ENCODE measurements around the gene TPD52L2.
"Not testable (repeated sequence)": the region's sequence is repeated elsewhere in the genome, so short reads cannot be mapped to it uniquely, and the experiment has no call there.

Gene TPD52L2

GRCh38 chr20:63835021-63835858, 29.8 kb upstream of the TPD52L2 start:
- peak; percentile 65 for DNase-seq (ENCODE audit: low spot score)

DNA sequence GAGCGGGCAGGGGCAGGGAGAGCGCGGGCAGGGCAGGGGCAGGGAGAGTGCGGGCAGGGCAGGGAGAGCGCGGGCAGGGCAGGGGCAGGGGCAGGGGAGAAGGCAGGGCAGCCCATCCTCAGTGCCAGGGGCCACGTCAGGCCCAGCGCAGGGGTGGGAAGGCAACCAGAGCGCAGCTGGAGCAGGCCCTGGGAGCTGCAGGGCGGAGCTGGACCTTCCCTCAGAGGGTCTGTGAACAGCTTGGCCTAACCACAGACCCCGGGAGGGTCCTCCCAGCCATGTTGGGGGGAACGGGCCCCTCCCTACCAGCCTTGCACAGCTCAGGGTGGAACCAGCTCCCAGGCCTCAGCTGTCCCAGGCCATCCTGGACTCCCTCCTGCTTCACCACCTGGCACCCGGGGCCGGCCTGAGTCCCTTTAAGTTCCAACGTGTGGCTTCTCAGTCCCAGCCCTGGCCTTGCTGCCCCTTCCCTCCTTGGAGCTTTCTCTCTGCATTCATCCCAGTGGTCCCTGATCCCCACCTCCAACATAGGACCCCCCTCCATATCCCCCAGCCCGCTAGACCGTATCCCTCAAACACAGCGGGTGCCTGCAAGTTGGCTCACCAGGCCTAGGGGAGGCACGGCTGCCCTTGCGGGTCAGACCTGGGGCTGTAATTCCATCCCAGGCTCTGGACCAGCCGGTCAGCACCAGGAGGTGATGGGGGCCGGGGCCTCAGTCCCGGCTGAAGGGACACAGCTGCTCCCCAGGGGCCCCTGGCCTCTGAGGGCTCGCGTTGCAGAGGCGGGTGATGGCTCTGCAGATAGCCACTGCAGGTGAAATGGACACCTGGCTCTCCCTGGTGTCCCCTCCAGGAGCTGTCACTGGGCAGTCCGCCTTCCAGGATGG, 28.4 kb upstream of the TPD52L2 start:
- DNase-seq (ENCODE audit: low spot score): no peak

DNA sequence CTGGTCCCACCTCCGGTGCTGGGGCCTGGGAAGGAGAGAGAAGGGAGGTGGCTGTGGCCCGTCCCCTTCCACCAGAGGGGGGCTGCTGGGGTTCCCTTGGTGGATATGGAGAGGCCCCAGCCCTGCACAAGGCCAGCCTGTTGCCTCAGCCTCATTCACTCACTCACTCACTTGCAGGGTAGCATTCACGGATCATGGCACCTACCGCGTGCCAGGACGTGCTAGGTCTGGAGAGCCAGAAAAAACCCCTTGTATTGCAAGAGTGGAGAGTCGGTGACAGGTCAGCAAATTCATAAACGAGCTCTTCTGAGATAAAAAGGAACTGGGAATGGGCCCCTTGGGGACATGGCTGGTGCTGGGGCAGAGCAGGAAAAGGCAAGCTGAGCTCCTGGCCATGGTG, 27.6 kb upstream of the TPD52L2 start:
- DNase-seq (ENCODE audit: low spot score): no peak

- DNase-seq (ENCODE audit: low spot score): no peak
These were observed 25.4 kb upstream of the TPD52L2 start for GRCh38 chr20:63839620-63840019.

DNA sequence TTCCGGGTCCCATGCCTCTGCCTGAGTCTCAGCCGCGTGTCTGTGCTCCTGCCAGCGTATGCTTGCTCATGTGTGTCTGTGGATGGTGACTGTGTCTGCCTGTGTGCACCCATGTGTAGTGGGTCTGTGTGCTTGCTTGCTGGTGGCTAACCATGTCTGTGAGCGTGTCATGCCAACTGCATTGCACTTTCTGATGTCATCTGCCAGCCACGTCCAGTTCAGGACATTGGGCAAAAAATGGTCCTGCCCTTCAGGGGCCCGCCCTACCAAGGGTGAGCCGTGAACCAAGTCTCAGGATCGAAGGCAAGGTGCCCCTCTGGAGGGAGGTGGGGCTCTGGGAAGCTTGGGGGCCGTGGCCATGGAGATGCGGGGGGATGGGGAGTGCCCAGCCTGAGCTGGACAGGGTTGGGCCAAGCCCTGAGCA, 24.7 kb upstream of the TPD52L2 start:
- DNase-seq (ENCODE audit: low spot score): no peak

DNA sequence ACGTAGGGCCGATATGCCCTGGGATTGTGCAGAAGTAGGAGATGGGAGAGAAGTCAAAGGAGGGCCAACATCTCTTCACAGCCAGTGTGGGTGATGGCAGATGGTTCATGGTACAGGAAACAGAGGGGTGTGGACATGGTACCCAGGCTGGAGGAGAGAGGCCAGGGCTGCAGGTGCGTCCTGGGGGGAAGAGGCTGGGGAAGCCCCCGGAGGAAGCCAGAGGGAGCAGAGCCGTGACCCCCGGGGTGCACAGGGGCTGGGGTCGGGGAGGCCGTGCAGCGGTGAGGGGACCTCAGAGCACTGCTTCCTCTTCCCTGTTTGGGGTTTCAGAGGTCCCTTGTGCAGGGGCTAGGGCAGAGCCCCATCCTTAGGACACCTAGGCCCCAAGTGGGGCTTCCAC, 22.8 kb upstream of the TPD52L2 start:
- DNase-seq (ENCODE audit: low spot score): no peak

DNA sequence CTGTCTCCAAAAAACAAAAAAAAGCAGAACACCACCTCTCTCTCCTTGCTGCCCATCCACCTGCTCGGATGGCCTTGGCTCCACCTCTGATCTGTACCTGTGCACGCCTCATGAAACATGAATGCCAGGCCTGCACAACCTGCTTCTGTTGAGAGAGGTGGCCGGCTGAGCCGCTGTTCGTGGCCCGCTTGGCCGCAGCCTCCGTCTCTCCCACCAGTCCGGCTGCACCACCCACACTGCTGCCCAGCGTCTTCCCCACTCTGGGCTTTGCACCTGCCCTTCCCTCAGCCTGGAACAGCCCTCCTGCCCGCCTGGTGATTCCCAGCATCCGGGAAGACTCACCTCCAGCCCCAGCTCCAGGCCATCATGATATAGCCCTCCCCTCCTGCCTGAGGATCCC, 21.8 kb upstream of the TPD52L2 start:
- no peak for DNase-seq (ENCODE audit: low spot score)

GRCh38 chr20:63843778-63844177, 21.3 kb upstream of the TPD52L2 start:
- no peak for DNase-seq (ENCODE audit: low spot score)

GRCh38 chr20:63844511-63844991, 20.5 kb upstream of the TPD52L2 start:
- DNase-seq (ENCODE audit: low spot score): no peak

DNA sequence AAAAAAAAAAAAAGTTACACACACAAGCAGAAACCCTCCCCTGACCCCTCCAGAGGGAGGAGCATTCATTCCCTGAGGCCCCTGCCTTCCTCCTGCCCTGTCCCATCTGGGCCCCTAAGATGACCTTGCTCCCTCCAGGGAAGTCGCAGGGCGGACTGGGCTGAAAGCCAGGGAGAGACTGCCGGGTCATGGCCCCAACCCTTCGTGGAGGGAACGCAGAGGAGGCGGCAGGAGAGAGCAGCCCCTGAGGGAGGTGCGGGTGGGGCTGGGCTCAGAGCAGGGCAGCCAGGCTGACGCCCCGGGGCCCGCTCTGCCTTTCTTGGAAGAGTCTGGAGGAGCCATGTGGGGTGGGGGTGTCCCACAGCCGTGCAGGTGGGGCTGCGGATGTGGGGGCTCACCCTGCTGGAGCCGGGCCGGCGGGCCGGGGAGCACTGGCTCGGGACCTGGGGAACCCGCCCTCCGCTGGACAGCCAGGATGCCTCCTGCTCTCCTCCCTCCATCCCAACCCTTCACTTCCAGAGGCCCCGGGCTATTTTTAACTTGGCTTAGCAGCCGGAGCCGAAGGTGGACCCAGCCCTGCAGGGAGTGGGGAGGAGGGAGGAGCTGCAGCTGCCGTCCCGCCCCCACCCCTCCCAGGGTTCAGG, 18.8 kb upstream of the TPD52L2 start:
- DNase-seq (ENCODE audit: low spot score): no peak

DNA sequence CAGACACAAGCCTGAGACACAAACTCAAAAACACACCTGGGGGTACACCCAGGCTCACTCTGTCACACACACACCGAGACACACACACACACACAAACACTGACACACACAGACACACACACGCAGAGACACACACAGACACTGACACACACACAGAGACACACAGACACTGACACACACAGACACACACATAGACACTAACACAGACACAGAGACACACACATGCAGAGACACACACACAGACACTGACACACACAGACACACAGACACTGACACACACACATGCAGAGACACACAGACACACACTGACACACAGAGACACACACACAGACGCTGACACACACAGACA, 18.2 kb upstream of the TPD52L2 start:
- DNase-seq (ENCODE audit: low spot score): no peak

GRCh38 chr20:63847237-63848002, 17.6 kb upstream of the TPD52L2 start:
- DNase-seq (ENCODE audit: low spot score): no peak

- no peak for DNase-seq (ENCODE audit: low spot score)
These were observed 16.8 kb upstream of the TPD52L2 start for GRCh38 chr20:63848003-63848911.

GRCh38 chr20:63850689-63851547, 14.2 kb upstream of the TPD52L2 start:
- no peak for DNase-seq (ENCODE audit: low spot score)

- not testable (repeated sequence) for DNase-seq (ENCODE audit: low spot score)
These were observed 13.5 kb upstream of the TPD52L2 start for GRCh38 chr20:63851548-63851943.

DNA sequence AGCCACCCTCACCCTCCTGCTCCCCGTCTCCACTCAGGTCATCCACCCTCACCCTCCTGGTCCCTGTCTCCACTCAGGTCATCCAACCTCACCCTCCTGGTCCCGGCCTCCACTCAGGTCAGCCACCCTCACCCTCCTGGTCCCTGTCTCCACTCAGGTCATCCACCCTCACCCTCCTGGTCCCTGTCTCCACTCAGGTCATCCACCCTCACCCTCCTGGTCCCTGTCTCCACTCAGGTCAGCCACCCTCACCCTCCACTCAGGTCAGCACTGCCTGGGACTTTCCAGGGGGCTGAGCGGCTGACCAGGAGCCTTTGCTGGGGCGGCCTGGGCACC, 11.4 kb upstream of the TPD52L2 start:
- DNase-seq (ENCODE audit: low spot score): not testable (repeated sequence)

DNA sequence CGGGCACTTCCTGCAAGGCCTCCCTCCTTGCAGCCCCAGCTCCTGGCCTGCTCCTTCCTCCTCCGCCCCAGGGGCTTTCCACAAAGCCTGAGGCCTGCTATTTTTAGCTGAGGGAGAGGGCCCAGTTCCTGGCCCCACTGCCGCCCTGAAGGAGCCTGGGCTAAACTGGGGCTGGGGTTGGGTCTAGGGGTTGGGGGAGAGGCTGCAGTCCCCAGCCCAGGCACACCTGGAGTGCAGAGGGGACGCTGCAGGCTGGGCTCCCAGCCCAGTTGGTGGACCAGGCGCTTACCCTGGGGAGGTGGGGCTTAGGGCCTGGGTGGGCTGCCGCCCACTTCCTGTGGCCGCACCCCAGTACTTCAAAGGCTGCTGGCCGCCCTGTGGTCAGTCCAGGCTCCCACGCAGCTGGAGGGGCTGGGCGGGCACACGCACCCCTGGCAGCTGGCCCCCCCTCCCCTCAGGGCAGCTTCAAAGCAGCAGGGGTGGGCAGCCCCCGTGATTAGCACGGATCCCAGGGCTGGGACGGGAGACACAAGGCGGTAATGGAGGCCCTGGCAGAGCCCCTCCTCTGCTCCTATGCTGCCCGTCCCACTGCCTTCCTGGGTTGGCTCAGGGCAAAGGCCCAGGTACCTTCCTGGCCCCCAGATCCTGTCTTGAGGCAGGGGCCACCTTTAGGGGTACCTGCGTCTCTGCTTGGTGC, 10.9 kb upstream of the TPD52L2 start:
- DNase-seq (ENCODE audit: low spot score): no peak

- DNase-seq (ENCODE audit: low spot score): no peak
These were observed 10.2 kb upstream of the TPD52L2 start for GRCh38 chr20:63854766-63855362.

Data from LoVo (cell line).